Measurements from ENCODE around the gene WASF3.

GRCh38 chr13:26568132-26568815 is 10.8 kb downstream of the WASF3 start:
- no peak for TF ChIP-seq CTCF (IDR thresholded peaks at IDR 0.05)
- TF ChIP-seq EZH2phosphoT487 (IDR thresholded peaks at IDR 0.05), result no peak
- no peak for TF ChIP-seq EZH2 (IDR thresholded peaks at IDR 0.05)
